GM18526 (cell line): ENCODE data around the gene RBM33.

Experiments used
- POLR2A ChIP-seq: IDR thresholded peaks from 3 replicates; pipeline ENCODE4 v1.6.1; 2011; ENCODE audit not compliant: insufficient read length; ENCODE audit errors: extremely low read depth

Gene RBM33

GRCh38 chr7:155766966-155767916 lies 122.8 kb downstream of the RBM33 start:
- no peak for TF ChIP-seq POLR2A

GRCh38 chr7:155769701-155770100 lies 125.2 kb downstream of the RBM33 start:
- TF ChIP-seq POLR2A = no peak

DNA sequence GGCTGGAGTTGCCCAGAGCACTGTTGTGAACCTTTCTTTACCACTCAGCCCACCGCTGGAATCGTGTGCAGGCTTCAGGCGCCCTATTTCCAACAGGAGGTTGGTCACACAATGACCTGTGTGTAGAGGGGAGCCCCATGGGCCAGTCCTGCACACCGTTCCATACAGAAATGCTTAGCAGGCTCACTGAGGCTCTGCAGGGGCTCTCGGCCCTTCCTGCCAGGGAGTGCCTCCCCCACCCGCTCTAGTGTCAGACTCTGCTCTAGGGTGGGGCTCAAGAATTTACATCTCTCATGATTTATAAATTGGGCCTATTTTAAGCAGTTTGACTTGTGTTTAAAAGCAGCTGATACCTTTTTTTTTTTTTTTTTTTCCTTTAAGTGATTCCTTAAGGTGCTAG lies 125.8 kb downstream of the RBM33 start:
- TF ChIP-seq POLR2A = no peak

DNA sequence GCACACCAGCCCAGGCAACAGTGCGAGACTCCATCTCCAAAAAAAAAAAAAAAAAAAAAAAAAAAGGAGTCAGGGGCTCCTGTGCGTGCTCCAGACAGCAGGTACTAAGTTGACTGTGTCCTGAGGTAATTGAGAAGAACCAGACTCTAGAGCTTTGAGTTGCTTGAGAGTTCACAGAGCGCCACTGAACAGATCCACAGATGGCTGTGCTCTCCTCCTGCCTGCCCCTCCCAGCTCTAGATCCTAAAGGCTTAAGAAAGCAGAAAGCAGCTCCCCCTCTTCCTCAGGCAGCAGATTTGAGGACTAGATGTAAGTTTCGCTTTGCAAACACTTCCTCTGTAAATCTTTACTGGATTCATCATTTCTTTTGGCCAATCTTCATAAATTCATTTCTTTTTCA lies 129.1 kb downstream of the RBM33 start:
- TF ChIP-seq POLR2A = no peak

GRCh38 chr7:155774947-155775346 lies 130.5 kb downstream of the RBM33 start:
- TF ChIP-seq POLR2A = no peak

- no peak for TF ChIP-seq POLR2A
Measured at GRCh38 chr7:155775691-155776090, 131.2 kb downstream of the RBM33 start.

GRCh38 chr7:155776606-155777005 lies 132.1 kb downstream of the RBM33 start:
- TF ChIP-seq POLR2A = no peak

GRCh38 chr7:155778349-155778748 lies 133.9 kb downstream of the RBM33 start:
- no peak for TF ChIP-seq POLR2A

- no peak for TF ChIP-seq POLR2A
Measured at GRCh38 chr7:155780884-155781283, 136.4 kb downstream of the RBM33 start.

DNA sequence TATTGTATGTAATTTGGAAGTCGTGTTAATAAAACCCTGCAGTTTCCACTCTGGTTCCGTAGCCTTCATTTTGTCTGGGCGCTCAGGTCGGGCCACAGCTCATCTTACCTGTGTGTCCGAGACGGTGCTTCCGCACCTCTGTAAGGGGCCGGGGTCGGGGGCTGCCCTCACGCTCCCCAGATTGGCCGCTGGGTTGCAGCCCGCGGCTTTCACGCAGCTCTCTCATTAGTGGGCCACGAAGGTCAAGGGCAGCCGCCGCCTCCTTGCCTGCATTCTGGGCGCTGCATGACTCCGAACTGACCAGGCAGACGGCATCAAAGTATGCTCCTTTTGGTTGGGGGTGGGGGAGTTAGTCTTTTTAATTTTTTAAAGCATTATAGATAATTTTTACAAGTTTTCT lies 137.0 kb downstream of the RBM33 start:
- TF ChIP-seq POLR2A = no peak

DNA sequence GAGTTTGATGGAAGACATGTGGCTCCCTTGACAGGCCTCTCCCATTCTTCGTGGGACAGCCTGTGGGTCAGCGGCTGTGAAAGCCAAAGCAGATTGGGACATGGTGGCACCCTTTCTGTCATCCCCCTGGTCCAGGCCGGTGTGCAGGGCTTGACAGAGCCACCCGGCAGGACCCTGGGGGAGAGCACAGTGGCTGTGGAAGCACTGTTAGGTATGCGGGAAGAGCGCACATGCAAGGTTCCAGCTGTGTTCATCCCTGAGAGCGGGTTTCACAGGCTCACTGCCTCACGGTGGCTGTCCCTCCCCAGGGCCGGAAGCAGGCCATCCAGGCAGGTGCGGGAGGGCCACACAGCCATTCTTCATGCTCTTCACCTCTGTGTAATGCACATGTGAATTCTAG lies 138.0 kb downstream of the RBM33 start:
- TF ChIP-seq POLR2A = no peak

- no peak for TF ChIP-seq POLR2A
Measured at GRCh38 chr7:155785536-155785935, 141.1 kb downstream of the RBM33 start.

DNA sequence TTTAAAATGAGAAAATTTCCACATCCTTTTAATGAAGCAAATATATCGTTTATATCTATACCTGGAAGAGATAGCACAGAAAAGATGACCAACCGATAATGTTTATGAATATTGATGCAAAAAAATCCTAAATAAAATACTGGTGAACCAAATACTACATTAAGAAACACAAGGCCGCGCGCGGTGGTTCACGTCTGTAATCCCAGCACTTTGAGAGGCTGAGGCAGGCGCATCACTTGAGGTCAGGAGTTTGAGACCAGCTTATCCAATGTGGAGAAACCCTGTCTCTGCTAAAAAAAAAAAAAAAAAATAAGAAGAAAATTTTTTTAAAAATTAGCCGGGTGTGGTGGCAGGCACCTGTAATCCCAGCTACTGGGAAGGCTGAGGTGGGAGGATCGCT lies 142.0 kb downstream of the RBM33 start:
- TF ChIP-seq POLR2A = no peak

GRCh38 chr7:155787171-155787851 lies 142.8 kb downstream of the RBM33 start:
- TF ChIP-seq POLR2A = no peak

DNA sequence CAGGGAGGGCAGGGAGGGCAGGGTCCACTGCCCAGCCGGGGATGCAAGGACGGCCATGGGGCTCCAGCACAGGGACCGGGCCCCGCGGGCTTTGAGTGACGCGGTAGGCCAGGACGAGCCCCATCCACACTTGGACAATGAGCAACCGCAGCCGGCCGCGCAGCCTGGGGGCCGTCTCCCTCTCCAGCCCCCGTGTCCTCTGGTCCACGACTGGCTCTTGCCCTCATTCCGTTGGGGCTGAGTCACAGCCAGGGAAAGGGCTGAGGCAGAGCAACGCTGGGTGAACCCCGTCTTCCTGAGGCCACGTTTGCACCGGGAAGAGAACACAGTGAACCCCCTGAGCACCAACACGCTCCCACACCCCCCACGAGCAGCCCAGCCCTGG lies 144.1 kb downstream of the RBM33 start:
- no peak for TF ChIP-seq POLR2A

DNA sequence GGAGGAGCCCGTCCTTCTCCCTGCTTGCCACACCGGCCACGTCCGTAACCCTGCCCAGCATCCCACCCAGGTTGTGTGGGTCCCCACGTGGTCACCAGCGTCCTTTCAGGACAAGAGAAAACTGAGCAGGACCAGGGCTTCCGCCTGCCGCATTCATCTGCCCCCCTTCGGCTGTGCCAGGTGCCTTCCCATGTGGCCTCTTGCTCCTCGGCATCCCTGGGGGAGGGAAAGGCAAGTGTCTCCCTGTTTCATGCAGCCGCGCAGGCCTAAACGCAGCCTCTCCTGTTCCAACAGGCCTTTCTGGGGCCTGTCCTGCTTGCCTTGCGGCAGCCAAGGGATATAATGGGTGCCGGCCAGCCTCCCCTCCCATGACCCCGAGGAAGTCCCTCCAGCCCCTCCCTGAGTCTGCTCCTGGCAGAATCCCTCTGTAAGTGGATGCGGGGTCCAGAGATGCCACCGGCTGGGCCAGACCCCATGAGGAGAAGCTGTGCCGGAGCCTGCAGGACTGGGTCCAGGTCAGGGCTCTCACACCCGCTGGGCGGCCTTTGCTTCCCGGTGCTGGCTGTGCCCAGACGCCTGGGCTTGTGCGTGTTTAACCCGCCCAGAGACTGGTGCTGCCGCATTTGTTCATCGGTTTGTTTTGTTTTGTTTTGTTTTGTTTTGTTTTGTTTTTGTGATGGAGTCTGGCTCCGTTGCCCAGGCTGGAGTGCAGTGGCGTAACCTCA lies 144.7 kb downstream of the RBM33 start:
- no peak for TF ChIP-seq POLR2A
